Measurements from ENCODE around the gene PGBD4.
"Not testable (repeated sequence)": the region's sequence is repeated elsewhere in the genome, so short reads cannot be mapped to it uniquely, and the experiment has no call there.

Gene PGBD4

DNA sequence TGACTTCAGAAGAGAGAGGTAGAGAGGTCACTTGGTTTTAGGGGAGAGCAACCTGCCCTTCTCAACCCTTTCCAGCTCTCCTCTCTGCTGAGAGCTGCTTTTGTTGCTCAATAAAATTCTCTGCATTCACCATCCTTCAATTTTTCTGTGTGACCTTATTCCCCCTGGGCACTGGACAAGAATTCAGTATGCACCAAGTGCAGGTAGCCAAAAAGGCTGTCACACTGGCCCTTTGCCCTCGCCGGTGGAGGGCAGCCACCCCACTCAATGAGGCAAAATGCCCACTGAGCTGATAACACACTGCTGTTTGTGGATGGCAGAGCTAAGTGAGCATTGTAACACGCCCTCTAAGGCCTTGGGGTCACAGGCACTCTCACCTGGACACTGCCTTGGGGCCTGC is 12.9 kb downstream of the PGBD4 start:
- no peak for DNase-seq

DNA sequence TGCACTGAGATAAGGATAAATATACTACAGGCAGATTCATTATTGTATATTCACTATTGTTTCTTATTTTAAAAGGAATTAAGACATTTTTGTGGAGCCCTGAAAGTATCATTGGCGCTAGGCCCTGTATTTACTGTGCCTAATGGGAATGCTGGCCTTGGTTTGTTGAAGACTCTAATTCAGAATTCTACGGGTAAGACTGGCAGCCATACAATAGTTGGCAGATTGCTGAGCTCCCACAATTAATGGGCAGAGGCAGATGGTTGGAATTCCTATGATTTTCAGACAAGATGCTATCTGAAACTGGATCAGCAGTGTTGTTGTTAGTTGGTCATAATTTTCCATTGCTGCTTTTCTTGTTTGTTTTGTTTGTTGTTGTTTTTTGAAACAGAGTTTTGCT is 14.7 kb downstream of the PGBD4 start:
- peak; percentile 13 for DNase-seq

DNA sequence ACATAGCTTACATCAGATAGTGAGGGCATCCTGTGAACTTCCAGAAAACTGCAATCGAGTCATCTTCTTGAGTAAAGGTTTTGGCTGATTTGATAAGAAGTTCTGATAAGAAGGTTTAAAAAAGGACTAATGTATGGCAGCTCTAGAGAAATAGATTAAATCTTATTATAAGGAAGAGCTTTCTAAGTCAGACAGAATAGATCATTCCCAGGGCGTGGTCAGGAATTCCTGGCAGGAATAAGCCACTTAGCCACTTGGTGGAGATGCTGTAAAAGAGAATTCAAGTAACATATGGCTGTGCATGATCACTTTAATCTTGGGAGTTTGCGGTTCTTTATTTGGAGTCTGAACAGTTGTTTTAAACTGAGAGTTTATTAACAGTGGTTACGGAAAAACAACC is 17.4 kb downstream of the PGBD4 start:
- DNase-seq, result peak; percentile 6

DNA sequence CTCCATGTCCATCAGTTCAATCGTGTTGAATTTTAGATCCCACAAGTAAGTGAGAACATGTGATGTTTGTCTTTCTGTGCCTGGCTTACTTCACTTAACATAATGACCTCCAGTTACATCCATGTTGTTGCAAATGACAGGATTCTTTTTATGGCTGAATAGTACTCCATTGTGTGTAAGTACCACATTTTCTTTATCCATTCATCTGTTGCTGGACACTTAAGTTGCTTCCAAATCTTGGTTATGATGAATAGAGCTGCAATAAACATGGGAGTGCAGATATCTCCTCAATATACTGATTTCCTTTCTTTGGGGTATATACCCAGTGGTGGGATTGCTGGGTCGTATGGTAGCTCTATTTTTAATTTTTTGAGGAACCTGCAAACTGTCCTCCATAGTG is 18.5 kb downstream of the PGBD4 start:
- not testable (repeated sequence) for DNase-seq

DNA sequence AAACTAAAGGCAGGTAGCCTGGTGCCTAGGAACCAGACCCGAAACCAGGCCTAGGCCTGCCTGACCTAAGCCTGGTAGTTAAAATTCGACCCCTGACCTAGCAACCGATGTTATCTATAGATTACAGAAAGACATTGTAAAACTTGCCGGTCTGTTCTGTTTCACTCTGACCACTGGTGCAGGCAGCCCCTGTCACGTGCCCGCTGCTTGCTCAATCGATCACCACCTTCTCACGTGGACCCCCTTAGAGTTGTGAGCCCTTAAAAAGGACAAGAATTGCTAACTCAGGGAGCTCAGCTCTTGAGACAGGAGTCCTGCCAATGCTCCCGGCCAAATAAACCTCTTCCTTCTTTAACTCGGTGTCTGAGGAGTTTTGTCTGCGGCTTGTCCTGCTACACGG is 19.9 kb downstream of the PGBD4 start:
- DNase-seq, result not testable (repeated sequence)

DNA sequence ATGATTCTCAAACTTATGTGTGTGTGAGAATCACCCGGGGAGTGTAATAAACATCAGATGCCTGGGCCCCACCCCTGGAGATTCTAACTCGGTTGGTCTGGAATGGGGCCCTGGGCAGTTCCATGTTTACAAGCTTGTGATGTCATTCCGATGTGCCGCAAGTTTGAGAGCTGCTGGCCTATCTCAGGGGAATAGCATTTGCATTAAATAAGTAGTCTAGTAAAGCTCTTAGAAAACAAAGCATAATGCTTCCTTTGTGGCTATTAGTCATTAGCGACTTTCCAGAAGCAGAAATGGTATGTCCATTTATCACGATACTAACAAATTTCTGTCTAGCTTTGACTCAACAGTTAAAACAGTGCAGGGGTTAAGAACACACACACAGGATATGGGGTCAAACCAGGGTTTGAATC is 20.9 kb downstream of the PGBD4 start:
- no peak for DNase-seq

DNA sequence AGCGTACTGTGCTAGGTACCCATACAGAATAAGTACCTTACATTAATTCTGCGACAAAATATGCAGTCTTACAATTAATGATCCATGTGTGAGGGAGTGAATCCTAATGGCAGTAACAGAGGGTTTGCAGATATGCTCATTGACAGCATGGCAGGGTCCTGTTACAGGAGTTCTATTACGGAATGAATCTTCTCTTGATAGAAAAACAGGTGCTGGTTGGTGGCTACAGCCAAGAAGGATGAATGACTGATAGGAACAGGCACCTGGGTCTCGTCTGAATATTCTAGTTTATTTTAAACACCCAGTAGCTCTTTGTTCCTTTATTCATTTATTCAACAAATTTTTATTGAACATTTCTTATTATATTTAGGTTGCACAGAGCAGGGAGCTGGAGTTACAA is 22.8 kb downstream of the PGBD4 start:
- DNase-seq, result no peak

DNA sequence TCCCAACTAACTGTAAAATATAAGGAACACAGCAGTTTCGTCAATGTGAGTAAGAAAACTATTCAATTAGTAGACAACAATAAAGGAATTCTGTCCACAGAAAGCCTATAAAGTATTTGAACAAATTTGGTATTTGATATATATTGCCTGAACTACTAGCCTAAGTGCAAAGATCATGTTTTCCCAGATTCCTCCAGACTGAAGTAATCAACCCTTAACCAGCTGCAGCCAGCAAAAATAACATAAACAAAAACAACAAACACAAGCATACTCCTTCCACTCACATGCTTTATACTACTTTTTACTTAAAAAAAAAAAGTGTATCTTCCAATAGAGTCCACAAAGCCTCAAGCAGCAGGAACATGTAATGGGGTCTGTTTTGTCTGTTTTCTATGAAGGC is 24.1 kb downstream of the PGBD4 start:
- DNase-seq, result no peak

DNA sequence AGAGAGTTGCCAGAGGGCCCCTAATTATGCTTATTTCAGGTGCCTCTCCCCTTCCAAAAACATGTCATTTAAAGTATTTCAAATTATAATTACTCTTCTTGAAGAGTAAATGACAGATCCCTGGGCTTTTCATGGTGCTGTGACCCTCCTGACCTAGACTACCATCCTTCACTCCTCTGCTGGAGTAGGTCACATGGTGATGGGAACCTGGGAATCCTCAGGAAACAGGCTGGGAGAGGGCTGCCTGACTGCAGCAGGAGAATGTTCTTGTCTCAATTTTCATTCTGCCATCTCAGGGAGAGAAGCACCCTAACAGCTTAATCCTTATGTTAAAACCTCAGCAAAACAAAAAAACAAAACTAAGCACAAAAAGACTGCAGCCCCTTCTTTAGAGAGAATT is 24.6 kb downstream of the PGBD4 start:
- DNase-seq, result no peak

DNA sequence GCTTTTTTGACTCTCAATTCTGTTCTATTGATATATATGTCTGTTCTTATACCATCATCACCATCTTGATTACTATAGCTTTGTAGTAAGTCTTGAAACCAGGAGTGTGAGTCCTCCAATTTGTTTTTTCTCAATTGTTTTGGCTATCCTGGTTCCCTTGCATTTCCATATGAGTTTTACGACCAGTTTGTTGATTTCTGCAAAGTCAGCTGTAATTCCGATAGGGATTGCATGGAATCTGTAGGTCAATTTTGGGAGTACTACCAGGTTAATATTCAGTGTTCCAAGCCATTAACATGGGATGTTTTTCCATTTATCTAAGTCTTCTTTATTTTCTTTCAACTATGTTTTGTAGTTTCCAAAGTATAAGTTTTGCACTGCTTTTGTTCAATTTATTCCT is 27.0 kb downstream of the PGBD4 start:
- no peak for DNase-seq

DNA sequence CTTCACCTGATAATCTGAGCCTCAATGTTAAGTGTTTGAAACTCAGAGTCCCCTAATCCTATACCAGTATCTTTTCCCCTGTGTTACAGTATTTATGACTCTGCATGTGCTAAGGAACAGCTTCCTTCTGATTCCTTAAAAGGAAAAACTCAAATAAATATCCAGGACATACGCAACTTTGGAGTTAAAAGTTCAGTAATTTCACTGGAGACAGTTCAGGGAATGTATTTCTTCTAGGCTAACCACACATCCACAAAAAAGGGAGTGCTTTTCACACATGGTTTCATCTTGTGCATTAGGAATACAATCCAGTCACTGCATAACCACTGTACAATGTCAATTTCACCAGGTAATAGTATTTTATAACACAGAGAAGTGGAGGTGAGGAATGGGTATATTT is 31.0 kb downstream of the PGBD4 start:
- no peak for DNase-seq

DNA sequence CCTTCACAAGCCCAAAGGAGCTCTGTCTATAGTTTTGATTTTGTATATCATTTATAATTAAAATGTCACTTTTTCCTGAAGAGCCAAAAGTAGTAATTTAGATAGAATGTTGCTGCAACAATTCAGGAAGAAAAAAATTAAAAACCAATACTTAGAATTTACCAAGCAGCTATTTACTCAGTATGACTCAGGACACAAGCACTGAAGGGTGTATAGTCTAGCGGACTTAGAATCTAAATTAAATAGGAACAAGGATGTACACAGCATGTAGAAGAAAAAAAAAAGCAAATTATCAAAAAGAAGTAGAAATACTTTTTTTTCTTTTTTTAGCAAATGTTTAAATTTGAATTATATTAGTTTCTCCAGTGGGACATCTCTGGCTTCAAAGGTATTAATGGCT is 31.6 kb downstream of the PGBD4 start:
- DNase-seq, result no peak

DNA sequence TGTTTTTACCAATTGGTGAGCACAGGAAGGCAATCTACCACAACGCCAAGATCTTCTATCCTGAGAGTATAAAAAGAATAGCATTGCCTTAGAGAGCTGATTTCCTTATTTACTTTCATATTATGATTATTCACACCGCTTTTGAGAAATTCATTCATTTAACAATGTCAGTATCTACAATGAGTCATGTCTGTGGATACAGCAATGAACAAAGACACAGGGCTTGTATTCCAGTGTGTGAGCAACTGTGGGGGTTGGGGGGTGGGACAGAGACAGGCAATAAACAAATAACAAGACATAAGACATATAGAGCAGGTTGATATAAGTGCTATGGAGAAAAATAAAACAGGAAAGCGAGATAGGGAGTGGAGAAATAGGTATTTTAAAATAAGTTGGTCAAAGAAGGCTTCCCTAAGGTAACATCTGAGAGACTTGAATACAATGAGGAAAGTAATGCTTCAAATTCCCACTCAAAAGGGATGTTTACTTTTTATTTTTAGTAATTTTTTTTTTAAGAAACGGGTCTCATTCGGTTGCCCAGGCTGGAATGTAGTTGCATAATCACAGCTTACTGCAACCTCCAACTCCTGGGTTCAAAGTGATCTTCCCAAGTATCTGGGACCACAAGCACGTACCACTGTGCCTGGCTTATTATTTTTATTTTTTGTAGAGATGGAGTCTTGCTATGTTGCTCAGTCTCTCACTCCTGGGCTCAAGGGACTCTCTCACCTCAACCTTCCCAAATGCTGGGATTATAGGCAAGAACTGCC is 45.7 kb downstream of the PGBD4 start:
- no peak for DNase-seq

DNA sequence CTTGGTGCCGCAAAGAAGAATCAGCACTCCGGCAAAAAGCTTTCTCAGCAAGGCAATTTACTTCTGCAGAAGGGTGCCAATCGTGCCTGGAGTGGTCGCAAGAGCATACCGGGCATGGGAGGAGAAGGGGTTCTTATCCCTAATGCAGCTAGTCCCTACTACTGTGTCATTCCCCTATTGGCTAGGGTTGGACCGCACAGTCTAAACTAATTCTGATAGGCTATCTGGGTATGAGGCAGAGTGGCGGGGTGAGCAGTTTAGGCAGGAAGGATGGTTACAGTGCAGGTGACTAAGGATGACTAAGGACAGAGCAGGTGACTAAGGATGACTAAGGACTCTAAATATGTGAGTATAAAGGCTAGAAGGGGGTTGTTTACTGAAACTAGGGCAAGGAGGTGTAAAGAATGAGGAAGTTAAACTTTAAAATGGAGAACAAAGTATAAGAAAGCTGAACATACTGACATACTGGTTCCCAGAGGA is 52.9 kb downstream of the PGBD4 start:
- no peak for DNase-seq

DNA sequence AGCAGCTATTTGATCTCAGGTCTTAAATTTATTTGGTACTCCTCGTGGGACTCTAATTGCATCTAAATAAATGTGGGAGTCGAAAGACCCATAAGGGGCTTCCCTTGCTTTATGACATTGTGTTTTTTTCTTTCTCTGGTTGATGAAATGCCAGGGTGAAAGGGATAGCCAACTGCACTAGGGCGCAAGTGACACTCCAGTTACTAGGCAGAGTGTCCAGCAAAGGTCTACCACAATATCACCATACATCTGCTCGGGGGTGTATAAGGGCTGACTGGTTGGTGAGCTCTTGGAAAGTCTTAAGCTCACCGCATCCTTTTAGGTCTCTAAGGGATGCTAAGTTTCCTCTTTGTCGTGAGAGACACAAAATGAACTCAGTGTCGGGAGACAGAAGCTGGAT is 54.0 kb downstream of the PGBD4 start:
- no peak for DNase-seq
